Gastrocnemius medialis (tissue), 4 donors: ENCODE results near the gene ZNF490.

Source experiments
- POLR2A ChIP-seq, 2 donors: fragments of 450-650 bp; IDR thresholded peaks; one replicate each; pipeline ENCODE4 v1.6.1; 2017; ENCODE audit warnings: antibody characterized with exemption in 2 of 2, mild to moderate bottlenecking in 2 of 2, moderate library complexity in 2 of 2
- TF ChIP-seq, protein P1 (sequence below), 5 experiments: fragments of 450-650 bp in 3 of 5; fragments of 200-600 bp in 2 of 5; sonication (generic) in 2 of 5; IDR thresholded peaks in 4 of 5; conservative IDR thresholded peaks in 1 of 5; 1 replicate in 4 of 5; 2 replicates in 1 of 5; pipeline ENCODE4 v1.5.1; 2016 to 2019; ENCODE audit warnings: antibody characterized with exemption in 5 of 5, mild to moderate bottlenecking in 3 of 5, moderate library complexity in 3 of 5

DNA sequence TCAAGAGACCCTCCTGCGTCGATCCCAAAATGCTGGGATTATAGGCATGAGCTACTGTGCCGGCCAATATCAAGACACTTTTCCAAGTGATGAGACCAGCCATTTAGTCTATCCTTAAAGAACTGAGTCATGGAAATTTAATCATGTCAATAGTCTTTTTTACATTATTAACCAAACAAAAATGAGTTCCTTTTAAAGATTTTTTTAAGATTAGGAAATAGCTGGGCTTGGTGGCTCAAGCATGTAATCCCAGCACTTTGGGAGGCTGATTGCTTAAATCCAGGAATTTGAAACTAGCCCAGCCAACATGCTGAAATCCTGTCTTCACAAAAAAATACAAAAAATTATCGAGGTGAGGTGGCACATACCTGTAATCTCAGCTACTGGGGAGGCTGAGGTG lies 42.7 kb downstream of the ZNF490 start:
- no peak for TF ChIP-seq POLR2A (IDR thresholded peaks at IDR 0.05)
- TF ChIP-seq, protein P1, sequence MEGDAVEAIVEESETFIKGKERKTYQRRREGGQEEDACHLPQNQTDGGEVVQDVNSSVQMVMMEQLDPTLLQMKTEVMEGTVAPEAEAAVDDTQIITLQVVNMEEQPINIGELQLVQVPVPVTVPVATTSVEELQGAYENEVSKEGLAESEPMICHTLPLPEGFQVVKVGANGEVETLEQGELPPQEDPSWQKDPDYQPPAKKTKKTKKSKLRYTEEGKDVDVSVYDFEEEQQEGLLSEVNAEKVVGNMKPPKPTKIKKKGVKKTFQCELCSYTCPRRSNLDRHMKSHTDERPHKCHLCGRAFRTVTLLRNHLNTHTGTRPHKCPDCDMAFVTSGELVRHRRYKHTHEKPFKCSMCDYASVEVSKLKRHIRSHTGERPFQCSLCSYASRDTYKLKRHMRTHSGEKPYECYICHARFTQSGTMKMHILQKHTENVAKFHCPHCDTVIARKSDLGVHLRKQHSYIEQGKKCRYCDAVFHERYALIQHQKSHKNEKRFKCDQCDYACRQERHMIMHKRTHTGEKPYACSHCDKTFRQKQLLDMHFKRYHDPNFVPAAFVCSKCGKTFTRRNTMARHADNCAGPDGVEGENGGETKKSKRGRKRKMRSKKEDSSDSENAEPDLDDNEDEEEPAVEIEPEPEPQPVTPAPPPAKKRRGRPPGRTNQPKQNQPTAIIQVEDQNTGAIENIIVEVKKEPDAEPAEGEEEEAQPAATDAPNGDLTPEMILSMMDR (IDR thresholded peaks at IDR 0.05 in 4 of 5, conservative IDR thresholded peaks at IDR 0.05 in 1 of 5), result no peak
